Mucosa of stomach (tissue), 1 donor: Measurements from ENCODE around the gene SUGCT.
"Not testable (repeated sequence)": the region's sequence is repeated elsewhere in the genome, so short reads cannot be mapped to it uniquely, and the experiment has no call there.

ENCODE experiments used
- H3K27me3 ChIP-seq: one replicate; pipeline ENCODE4 v1.7.0; 2013; ENCODE audit warnings: mild to moderate bottlenecking, low read length; ENCODE audit not compliant: control insufficient read depth, insufficient read depth
- H3K36me3 ChIP-seq: one replicate; pipeline ENCODE4 v1.7.0; 2013; ENCODE audit warnings: low read length; ENCODE audit not compliant: control insufficient read depth, insufficient read depth
- H3K4me1 ChIP-seq: one replicate; pipeline ENCODE4 v1.7.0; 2013; ENCODE audit warnings: mild to moderate bottlenecking, low read length; ENCODE audit not compliant: control insufficient read depth, insufficient read depth
- H3K4me3 ChIP-seq: one replicate; pipeline ENCODE4 v1.7.0; 2013; ENCODE audit warnings: low read length
- H3K9ac ChIP-seq: one replicate; pipeline ENCODE4 v1.7.0; 2013; ENCODE audit warnings: mild to moderate bottlenecking, low read length, moderate library complexity
- H3K9me3 ChIP-seq: one replicate; pipeline ENCODE4 v1.7.0; 2013; ENCODE audit warnings: mild to moderate bottlenecking, low read length, moderate library complexity; ENCODE audit not compliant: control insufficient read depth
- donor health status: Pancreatic carcinoma.

SUGCT gene

DNA sequence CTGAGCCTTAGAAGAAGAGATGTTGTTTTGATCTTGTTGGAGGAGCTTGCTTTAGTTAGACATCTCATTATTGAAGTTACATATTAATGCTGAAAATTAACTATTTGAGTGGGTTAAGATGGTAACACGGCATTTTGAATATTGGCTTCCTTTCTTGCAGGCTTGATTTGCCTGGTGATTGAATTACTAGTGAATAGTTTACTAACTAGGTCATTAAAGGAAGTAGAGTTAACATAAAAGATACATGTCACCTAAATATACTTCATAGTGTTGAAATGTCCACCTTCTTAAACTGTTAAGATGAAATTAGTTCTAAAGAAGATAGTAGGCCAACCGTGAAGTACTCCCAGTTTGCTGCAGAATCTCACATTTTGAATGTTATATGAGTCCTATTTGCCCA lies 18.9 kb upstream of the SUGCT start:
- no peaks in the 10 kb centered on the region for H3K36me3 ChIP-seq
- H3K9me3 ChIP-seq = no peaks in the 10 kb centered on the region
- H3K27me3 ChIP-seq = no peaks in the 10 kb centered on the region

DNA sequence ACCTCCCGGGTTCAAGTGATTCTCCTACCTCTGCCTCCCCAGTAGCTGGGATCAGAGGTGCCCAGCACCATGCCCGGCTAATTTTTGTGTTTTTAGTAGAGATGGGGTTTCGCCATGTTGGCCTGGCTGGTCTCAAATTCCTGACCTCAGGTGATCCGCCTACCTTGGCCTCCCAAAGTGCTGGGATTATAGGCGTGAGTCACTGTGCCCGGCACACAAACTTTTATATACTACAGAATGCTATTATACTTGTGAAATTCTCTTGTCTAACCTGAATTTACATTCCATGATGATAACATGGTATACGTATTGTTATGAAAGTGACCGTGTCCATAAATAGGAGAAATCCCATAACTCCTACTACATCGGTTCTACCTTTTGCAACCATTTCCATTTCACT lies 17.6 kb upstream of the SUGCT start:
- not testable (repeated sequence) for H3K27me3 ChIP-seq, H3K9me3 ChIP-seq, H3K4me3 ChIP-seq, H3K36me3 ChIP-seq, H3K4me1 ChIP-seq, H3K9ac ChIP-seq

More for the DNA sequence above, 18.9 kb upstream of the SUGCT start:
- H3K4me1 ChIP-seq = no peaks in the 10 kb centered on the region
- no peak overlapping the region for H3K4me3 ChIP-seq
- H3K9ac ChIP-seq = no peak overlapping the region

DNA sequence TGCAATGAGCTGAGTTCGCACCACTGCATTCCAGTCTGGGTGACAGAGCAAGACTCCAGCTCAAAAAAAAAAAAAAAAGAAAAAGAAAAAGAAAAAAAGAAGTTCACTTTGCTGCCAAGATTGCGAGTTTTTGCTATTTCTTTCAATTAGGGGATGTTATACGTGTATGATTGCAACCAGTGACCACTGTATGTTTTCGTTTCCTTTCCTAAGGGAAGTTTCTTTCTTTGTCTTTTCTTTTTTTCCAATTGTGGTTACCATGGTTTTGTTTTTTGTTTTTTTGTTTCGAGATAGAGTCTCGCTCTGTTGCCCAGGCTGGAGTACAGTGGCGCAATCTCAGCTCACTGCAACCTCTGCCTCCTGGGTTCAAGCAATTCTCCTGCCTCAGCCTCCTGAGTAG lies 16.6 kb upstream of the SUGCT start:
- H3K4me3 ChIP-seq, H3K9me3 ChIP-seq, H3K36me3 ChIP-seq, H3K27me3 ChIP-seq, H3K9ac ChIP-seq, H3K4me1 ChIP-seq: not testable (repeated sequence)

DNA sequence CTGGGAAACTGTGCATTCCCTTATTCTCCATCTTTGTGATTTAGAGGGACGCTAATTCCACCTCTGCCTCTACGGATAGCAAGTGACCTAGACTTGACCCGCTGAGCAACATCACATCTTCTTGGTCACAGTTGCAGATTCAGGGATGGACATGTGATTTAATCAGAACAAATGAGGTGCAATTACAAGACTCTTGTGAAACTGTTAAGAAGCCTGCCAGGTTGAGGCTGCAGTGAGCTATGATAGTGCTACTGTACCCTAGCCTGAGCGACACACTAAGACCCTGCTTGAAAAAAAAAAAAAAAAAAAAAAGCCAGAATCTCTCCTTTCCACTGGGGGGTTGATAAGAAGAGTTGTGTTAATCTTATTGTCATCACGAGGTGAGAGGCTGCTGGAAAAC lies 14.8 kb upstream of the SUGCT start:
- Histone ChIP-seq H3K36me3 (no peaks in the 10 kb centered on the region), H3K9ac (no peak overlapping the region), H3K4me3 (no peak overlapping the region), H3K9me3 (no peaks in the 10 kb centered on the region), H3K27me3 (no peaks in the 10 kb centered on the region), H3K4me1 (no peaks in the 10 kb centered on the region)

DNA sequence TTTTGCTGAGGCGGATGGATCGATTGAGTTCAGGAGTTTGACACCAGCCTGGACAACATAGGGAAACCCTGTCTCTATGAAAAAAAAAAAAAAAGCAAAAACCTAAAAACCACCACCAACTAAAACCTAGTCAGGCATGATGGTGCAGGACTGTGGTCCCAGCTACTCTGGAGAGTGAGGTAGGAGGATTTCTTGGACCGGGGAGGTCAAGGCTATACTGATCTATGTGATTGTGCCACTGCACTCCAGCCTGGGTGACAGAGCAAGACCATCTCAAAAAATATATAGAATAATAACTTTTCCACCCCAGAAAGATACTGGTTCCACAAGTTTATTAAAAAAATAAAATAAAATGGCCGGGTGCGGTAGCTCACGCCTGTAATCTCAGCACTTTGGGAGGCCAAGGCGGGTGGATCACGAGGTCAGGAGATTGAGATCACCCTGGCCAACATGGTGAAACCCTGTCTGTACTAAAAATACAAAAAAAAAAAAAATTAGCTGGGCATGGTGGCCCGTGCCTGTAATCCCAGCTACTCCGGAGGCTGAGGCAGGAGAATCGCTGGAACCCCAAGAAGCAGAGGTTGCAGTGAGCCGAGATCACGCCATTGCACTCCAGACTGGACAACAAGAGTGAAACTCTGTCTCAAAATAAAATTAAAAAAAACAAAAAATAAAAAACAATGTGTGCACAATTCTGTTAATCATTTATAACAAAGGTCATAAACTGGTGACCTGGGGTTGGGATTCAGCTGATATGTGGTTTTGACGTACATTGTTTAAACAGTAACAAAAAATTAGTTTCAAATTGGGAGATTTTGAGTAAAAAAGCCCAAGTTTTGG lies 12.5 kb upstream of the SUGCT start:
- H3K9me3 ChIP-seq, H3K4me3 ChIP-seq, H3K9ac ChIP-seq, H3K4me1 ChIP-seq, H3K27me3 ChIP-seq, H3K36me3 ChIP-seq: not testable (repeated sequence)

DNA sequence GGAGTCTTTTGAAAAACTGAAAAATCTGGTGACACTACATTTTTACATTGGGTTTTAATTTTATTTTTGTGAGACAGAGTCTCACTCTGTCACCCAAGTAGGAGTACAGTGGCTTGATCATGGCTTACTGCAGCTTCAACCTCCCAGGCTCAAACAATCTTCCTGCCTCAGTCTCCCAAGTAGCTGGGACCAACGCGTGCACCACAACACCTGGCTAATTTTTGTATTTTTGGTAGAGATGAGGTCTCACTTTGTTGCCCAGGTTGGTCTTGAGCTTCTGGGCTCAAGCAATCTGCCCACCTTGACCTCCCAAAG lies 11.9 kb upstream of the SUGCT start:
- no peaks in the 10 kb centered on the region for H3K4me1 ChIP-seq
- H3K4me3 ChIP-seq = no peak overlapping the region
- no peak overlapping the region for H3K9ac ChIP-seq
- no peaks in the 10 kb centered on the region for H3K36me3 ChIP-seq
- H3K27me3 ChIP-seq = no peaks in the 10 kb centered on the region
- H3K9me3 ChIP-seq = no peaks in the 10 kb centered on the region

DNA sequence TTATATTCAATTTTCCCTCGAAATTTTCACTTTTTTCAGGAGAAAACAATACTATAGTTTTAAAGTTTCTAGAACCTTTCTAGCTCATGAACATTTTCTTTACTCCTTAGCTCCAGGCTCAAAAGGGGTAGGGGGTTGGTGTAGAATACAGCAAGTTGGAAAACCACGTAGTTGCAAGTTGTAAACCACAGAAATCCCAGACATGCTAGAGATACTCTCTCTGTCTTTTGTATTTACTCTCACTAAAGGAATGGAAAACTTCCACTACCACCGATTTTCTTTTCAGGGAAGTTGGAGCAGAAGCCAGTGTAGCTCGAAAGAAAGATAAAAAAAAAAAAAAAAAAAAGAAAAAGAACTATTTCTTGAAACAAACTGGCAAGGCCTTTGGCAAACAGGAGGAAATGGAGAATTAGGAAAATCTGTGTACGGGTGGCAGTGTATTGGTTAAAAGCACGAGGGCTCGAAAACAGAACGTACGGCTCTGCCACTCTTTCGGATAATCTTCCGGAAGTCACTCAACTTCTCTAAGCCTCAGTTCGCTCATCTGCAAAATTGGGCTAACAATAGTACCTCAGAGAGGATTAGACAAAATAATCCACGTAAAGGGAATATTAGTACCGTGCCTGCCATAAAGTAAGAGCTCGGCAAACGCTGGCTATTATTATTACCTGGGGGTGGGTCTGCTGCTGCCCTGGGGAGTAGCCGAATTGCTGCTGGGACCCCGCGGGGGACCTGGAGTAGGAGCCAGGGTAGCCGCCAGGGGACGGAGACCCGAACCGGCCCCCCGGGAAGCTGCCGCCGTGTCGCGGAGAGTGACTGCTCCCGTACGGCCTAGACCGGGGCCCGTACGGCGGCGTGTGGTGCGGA lies 1.0 kb upstream of the SUGCT start:
- Histone ChIP-seq H3K36me3 (no peaks in the 10 kb centered on the region), H3K4me1 (peaks cover 4% of the 10 kb centered on the region), H3K27me3 (peaks cover 6% of the 10 kb centered on the region), H3K4me3 (peak overlapping the region; percentile 100), H3K9ac (peak overlapping the region; percentile 98), H3K9me3 (no peaks in the 10 kb centered on the region)

DNA sequence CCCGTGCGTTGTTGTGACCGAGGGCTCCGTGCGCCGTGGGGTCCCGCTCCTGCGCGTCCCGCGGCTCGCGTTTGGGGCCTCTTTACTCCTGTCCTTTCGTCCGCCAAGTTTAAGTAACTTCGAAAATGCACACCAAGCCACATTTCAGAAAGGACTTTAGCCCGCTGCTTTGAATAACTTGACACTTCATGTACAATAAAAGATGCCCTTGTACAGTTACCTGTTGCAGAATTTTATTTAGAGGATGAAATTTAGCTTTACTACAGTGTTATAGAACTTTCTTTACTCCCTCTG lies 459 bp downstream of the SUGCT start:
- no peaks in the 10 kb centered on the region for H3K36me3 ChIP-seq
- peak overlapping the region; percentile 100 for H3K4me3 ChIP-seq
- H3K9me3 ChIP-seq = no peaks in the 10 kb centered on the region
- peaks cover 6% of the 10 kb centered on the region for H3K27me3 ChIP-seq
- peaks cover 4% of the 10 kb centered on the region for H3K4me1 ChIP-seq
- peak overlapping the region; percentile 98 for H3K9ac ChIP-seq

DNA sequence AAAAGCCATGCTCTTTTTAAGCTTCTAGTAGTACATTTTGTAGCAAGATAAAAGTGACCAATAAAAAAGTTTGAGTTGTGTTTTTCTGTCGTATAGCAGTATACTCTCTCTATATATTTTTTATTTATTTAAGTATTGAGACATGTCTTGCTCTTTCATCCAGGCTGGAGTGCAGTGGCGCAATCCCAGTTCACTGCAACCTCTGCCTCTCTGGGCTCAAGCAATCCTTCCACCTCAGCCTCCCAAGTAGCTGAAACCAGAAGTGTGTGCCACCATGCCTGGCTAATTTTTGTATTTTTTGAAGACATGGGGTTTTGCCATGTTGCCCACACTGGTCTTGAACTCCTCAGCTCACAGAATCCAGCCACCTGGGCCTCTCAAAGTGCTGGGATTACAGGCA lies 2.8 kb downstream of the SUGCT start:
- H3K9me3 ChIP-seq = no peaks in the 10 kb centered on the region
- no peak overlapping the region for H3K9ac ChIP-seq
- H3K36me3 ChIP-seq = no peaks in the 10 kb centered on the region
- peaks cover 4% of the 10 kb centered on the region for H3K4me1 ChIP-seq
- no peak overlapping the region for H3K4me3 ChIP-seq
- peaks cover 6% of the 10 kb centered on the region for H3K27me3 ChIP-seq

DNA sequence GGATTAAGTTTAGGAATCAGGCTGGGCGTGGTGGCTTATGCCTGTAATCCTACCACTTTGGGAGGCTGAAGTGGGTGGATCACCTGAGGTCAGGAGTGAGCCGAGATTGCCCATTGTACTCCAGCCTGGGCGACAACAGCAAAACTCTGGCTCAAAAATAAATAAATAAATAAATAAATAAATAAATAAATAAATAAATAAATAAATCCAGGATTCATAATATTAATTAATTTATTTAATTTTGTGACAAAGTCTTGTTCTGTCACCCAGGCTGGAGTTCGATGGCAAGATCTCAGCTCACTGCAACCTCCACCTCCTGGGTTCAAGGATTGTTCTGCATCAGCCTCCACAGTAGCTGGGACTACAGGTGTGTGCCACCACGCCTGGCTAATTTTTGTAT lies 4.2 kb downstream of the SUGCT start:
- H3K9ac ChIP-seq = no peak overlapping the region
- H3K4me1 ChIP-seq = peaks cover 4% of the 10 kb centered on the region
- peaks cover 6% of the 10 kb centered on the region for H3K27me3 ChIP-seq
- no peaks in the 10 kb centered on the region for H3K36me3 ChIP-seq
- no peaks in the 10 kb centered on the region for H3K9me3 ChIP-seq
- no peak overlapping the region for H3K4me3 ChIP-seq

DNA sequence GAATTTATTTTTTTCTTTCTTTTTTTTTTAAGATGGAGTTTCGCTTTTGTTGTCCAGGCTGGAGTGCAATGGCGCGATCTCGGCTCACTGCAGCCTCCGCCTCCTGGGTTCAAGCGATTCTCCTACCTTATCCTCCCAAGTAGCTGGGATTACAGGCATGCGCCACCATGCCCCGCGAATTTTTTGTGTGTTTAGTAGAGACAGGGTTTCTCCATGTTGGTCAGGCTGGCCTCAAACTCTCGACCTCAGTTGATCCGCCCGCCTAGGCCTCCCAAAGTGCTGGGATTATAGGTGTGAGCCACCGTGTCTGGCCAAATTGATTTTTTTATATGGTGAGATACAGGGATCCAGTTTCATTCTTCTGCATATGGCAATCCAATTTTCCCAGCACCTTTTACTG lies 5.1 kb downstream of the SUGCT start:
- H3K4me3 ChIP-seq, H3K4me1 ChIP-seq, H3K9ac ChIP-seq, H3K27me3 ChIP-seq, H3K36me3 ChIP-seq, H3K9me3 ChIP-seq: not testable (repeated sequence)

DNA sequence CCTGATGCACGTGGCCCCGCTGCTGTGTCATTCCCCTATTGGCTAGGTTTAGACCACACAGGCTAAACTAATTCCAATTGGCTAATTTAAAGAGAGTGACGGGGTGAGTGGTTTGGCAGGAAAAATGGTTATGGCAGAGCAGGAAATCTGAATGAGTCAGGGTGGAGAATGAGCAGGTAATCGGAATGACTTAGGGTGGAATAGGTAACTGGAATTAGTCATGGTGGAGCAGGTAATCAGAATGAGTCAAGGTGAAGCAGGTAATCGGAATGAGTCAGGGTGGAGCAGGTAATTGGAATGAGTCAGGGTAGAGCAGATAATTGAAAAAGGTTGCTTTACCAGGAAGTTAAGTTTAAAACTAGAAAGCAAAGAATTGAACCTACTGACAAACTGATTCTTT lies 7.1 kb downstream of the SUGCT start:
- H3K4me3 ChIP-seq, H3K36me3 ChIP-seq, H3K9me3 ChIP-seq, H3K4me1 ChIP-seq, H3K27me3 ChIP-seq, H3K9ac ChIP-seq: not testable (repeated sequence)
